Endodermal cell (in vitro differentiated cells): Measurements from ENCODE around the gene DHX16. TPM values are rescaled to one million over a fixed set of nuclear protein-coding genes. Genes with fewer than 3 reads are reported as not detected.
A peak's percentile ranks its signal among the peaks of the same experiment; 100 is the strongest.

Source experiments
- DNase-seq: peaks from one replicate; pipeline ENCODE4 v3.0.0-alpha.2; 2017
- H3K27ac ChIP-seq: 2 replicates; pipeline ENCODE4 v1.5.1; 2013; ENCODE audit warnings: mild to moderate bottlenecking, low read depth, low read length, moderate library complexity
- H3K27me3 ChIP-seq: 2 replicates; pipeline ENCODE4 v1.6.1; 2013; ENCODE audit warnings: mild to moderate bottlenecking, low read length, moderate library complexity; ENCODE audit not compliant: insufficient read depth, control insufficient read depth, poor library complexity, severe bottlenecking
- H3K36me3 ChIP-seq: 2 replicates; pipeline ENCODE4 v1.7.0; 2013; ENCODE audit warnings: mild to moderate bottlenecking, low read length, moderate library complexity; ENCODE audit not compliant: control insufficient read depth, insufficient read depth
- H3K4me1 ChIP-seq: one replicate; pipeline ENCODE4 v1.7.0; 2013; ENCODE audit warnings: low read length; ENCODE audit not compliant: control insufficient read depth, insufficient read depth
- H3K4me3 ChIP-seq: 2 replicates; pipeline ENCODE4 v1.5.1; 2013; ENCODE audit warnings: mild to moderate bottlenecking, low read length, moderate library complexity
- H3K9ac ChIP-seq: 2 replicates; pipeline ENCODE4 v1.6.1; 2013; ENCODE audit warnings: mild to moderate bottlenecking, low read length, moderate library complexity; ENCODE audit not compliant: poor library complexity, severe bottlenecking; ENCODE audit errors: extremely low read depth
- H3K9me3 ChIP-seq: 2 replicates; pipeline ENCODE4 v1.6.1; 2013; ENCODE audit warnings: mild to moderate bottlenecking, low read length, moderate library complexity; ENCODE audit not compliant: control insufficient read depth
- H3K27ac Mint-ChIP-seq: 2 replicates; pipeline ENCODE4 v1.8.0; 2020; ENCODE audit warnings: mixed read lengths
- H3K27me3 Mint-ChIP-seq: 2 replicates; pipeline ENCODE4 v1.8.0; 2021; ENCODE audit warnings: mild to moderate bottlenecking, mixed read lengths; ENCODE audit not compliant: insufficient read depth
- H3K36me3 Mint-ChIP-seq: 2 replicates; pipeline ENCODE4 v1.8.0; 2020; ENCODE audit warnings: low read depth, mixed read lengths
- H3K4me1 Mint-ChIP-seq: 2 replicates; pipeline ENCODE4 v1.8.0; 2020; ENCODE audit warnings: mixed read lengths
- H3K4me3 Mint-ChIP-seq: 2 replicates; pipeline ENCODE4 v1.8.0; 2020; ENCODE audit warnings: mild to moderate bottlenecking, moderate library complexity, mixed read lengths
- H3K9me3 Mint-ChIP-seq: 2 replicates; pipeline ENCODE4 v1.8.0; 2020; ENCODE audit warnings: mild to moderate bottlenecking, mixed read lengths
- WGBS, 2 experiments: methylation state at CpG; one replicate each; pipeline versions ENCODE4 v1.1.5 to v1.1.7; 2013; ENCODE audit warnings: missing lambda C conversion rate in 2 of 2, mixed read lengths in 1 of 2; ENCODE audit not compliant: insufficient coverage in 1 of 2, insufficient read length in 1 of 2; 5-methylcytosine and 5-hydroxymethylcytosine counted together
- total RNA-seq, 2 donors: library from RNA; stranded (reverse); fragmentation: NEBNext Ultra II Directional in 1 of 2; extraction: Animal tissue kit (Norgen Biotek cat#: 25700) in 1 of 2; gene quantifications; 2 replicates in 1 of 2; 3 replicates in 1 of 2; pipeline ENCODE4 v1.2.1, GENCODE V29; 2021
- TF ChIP-seq, protein P1 (sequence below): fragments of 200-600 bp; sonication (generic); conservative IDR thresholded peaks from 2 replicates; pipeline ENCODE4 v1.5.0; 2021; ENCODE audit warnings: antibody characterized with exemption, mild to moderate bottlenecking

Gene DHX16
- total RNA-seq, 2 donors from 2014 or later: 33.5 to 33.9 TPM

DNA sequence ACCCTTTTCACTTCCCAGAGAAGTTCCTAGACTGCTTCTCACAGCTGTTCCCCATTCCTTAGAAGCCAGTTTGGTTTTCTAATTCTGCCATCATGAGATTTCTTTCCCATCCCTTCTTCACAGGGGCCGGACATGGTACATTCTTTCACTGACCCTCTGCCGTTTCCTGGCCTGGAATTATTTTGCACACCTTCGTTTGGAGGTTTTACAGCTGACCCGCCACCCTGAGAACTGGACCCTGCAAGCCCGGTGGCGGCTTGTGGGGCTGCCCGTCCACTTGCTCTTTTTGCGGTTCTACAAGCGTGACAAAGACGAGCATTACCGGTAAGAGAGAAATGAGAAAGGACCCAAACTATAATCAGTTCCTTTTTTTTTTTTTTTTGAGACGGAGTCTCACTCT, 21.7 kb downstream of the DHX16 start:
- H3K27me3 Mint-ChIP-seq: no peaks in the 10 kb centered on the region
- H3K36me3 ChIP-seq: peaks cover 54% of the 10 kb centered on the region
- WGBS, 2 experiments: 93 to 96% methylated on average over 11 to 12 of the region's 12 CpGs
- H3K9ac ChIP-seq: no peak overlapping the region
- H3K4me3 ChIP-seq: no peak overlapping the region
- H3K9me3 Mint-ChIP-seq: no peaks in the 10 kb centered on the region
- TF ChIP-seq, protein P1, sequence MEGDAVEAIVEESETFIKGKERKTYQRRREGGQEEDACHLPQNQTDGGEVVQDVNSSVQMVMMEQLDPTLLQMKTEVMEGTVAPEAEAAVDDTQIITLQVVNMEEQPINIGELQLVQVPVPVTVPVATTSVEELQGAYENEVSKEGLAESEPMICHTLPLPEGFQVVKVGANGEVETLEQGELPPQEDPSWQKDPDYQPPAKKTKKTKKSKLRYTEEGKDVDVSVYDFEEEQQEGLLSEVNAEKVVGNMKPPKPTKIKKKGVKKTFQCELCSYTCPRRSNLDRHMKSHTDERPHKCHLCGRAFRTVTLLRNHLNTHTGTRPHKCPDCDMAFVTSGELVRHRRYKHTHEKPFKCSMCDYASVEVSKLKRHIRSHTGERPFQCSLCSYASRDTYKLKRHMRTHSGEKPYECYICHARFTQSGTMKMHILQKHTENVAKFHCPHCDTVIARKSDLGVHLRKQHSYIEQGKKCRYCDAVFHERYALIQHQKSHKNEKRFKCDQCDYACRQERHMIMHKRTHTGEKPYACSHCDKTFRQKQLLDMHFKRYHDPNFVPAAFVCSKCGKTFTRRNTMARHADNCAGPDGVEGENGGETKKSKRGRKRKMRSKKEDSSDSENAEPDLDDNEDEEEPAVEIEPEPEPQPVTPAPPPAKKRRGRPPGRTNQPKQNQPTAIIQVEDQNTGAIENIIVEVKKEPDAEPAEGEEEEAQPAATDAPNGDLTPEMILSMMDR: no peak
- no peak overlapping the region for H3K27ac ChIP-seq
- peaks cover 43% of the 10 kb centered on the region for H3K36me3 Mint-ChIP-seq
- peaks cover 3% of the 10 kb centered on the region for H3K4me1 ChIP-seq
- DNase-seq: no peak
- H3K4me3 Mint-ChIP-seq: no peak overlapping the region
- peak overlapping the region; percentile 62 for H3K27ac Mint-ChIP-seq
- H3K9me3 ChIP-seq: no peaks in the 10 kb centered on the region
- H3K4me1 Mint-ChIP-seq: peaks cover 12% of the 10 kb centered on the region
- no peaks in the 10 kb centered on the region for H3K27me3 ChIP-seq

DNA sequence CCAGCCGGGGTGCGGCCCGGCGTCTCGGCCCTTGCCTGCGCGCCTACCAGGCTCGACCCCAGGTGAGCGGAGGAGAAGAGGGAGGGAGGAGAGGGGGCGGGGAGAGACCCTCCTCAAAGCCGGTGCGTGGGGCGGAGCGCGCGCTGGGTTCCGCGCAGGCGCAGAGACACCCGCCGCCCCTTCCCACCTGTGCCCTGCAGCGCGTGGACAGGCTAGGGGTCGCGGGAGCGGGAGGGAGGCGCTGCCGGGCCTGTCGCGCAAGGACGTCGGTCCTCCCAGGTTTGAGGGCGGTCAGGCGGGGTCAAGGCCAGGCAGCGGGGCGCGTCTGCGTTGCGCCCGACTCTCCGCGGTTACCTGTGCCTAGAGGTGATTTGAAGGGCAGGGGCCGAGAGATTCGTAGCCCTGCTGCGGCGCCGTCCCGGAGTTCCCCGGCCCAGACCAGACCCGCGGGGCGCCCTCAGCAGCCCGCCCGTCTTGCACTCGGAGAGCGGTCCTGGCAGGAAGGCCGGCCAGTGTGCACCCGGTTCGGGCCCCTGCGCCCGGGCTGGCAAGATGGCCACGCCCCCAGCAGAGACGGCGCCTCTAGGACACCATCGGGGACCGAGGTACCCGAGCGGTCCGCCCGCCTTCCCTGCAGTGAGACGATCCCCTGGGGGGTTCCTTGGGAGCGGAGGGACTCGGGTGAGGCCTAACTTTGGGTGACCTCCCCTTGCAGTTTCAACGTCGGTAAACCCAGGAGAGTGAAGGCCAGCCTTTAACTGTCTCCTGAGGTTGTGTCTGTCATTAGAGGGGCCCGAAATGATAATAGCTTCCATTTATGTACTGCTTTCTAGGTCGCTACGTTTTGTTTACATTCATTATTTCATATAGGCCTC, 25.3 kb downstream of the DHX16 start:
- Histone ChIP-seq H3K27ac (peak overlapping the region; percentile 68), H3K9me3 (no peaks in the 10 kb centered on the region), H3K9ac (peak overlapping the region; percentile 51), H3K27me3 (no peaks in the 10 kb centered on the region), H3K36me3 (peaks cover 54% of the 10 kb centered on the region), H3K4me1 (peaks cover 4% of the 10 kb centered on the region), H3K4me3 (peak overlapping the region; percentile 95)
- peak; percentile 95 for DNase-seq
- H3K27ac Mint-ChIP-seq: peak overlapping the region; percentile 86
- no peaks in the 10 kb centered on the region for H3K27me3 Mint-ChIP-seq
- peak overlapping the region; percentile 75 for H3K4me3 Mint-ChIP-seq
- TF ChIP-seq, protein P1: no peak
- 0 to 2% methylated on average over 42 to 78 of the region's 78 CpGs for WGBS, 2 experiments
- no peaks in the 10 kb centered on the region for H3K9me3 Mint-ChIP-seq
- peaks cover 44% of the 10 kb centered on the region for H3K36me3 Mint-ChIP-seq
- peaks cover 18% of the 10 kb centered on the region for H3K4me1 Mint-ChIP-seq

DNA sequence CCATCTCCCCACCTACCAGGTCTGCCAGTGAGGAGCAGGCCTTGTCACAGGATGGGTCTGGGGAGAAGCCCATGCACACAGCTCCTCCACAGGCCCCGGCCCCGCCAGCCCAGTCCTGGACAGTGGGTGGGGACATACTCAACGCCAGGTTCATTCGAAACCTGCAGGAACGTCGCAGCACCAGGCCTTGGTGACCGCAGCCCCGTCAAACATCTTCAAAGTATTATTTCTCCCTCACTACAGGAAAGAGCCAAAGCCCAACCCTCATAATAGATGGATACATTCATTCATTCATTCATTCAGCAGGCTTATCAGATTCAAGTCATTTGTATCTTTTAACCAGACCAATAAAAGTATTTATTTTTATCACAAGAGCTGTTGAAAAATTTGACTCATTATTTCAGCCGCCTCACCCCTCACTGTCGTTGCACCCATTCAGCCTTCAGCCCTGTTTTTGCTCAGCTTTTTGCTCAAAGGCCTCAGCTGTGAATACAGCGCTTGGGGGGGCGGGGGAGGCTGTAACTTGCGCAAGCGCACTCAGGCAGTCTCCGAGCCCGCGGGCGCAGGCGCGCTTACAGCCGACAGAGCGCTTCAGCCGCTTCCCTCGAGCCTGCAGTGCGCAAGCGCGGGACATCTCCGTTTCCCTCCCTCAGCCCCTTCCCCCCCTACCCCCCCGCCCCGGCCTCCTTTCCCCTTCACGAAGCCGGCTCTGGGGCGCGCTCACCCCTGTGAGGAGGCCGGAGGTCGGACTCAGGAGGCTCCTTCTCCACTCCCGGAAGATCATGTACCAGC, 26.2 kb downstream of the DHX16 start, which contains the start of gene C6orf136:
TSS of gene C6orf136 (plus strand) at position 684 of the 792 bp plus-strand sequence. CDS start at position 783, 99 bp downstream.
- H3K4me3 Mint-ChIP-seq: peak within 1 kb of the TSS; percentile 75
- peak within 1 kb of the TSS; percentile 86 for H3K27ac Mint-ChIP-seq
- Histone ChIP-seq H3K9me3 (no peaks in the 10 kb centered on the region), H3K9ac (peak within 1 kb of the TSS; percentile 51), H3K4me1 (peaks cover 4% of the 10 kb centered on the region), H3K36me3 (peaks cover 52% of the 10 kb centered on the region), H3K27me3 (no peaks in the 10 kb centered on the region), H3K27ac (peak within 1 kb of the TSS; percentile 68), H3K4me3 (peak within 1 kb of the TSS; percentile 95)
- DNase-seq: peak; percentile 95
- 13 to 31% methylated on average over 10 to 37 of the region's 37 CpGs for WGBS, 2 experiments
- no peaks in the 10 kb centered on the region for H3K9me3 Mint-ChIP-seq
- TF ChIP-seq, protein P1: no peak
- peaks cover 41% of the 10 kb centered on the region for H3K36me3 Mint-ChIP-seq
- H3K4me1 Mint-ChIP-seq: peaks cover 18% of the 10 kb centered on the region
- no peaks in the 10 kb centered on the region for H3K27me3 Mint-ChIP-seq
